Measurements from ENCODE around the gene ELFN2. TPM values are rescaled to one million over a fixed set of nuclear protein-coding genes. Genes with fewer than 3 reads are reported as not detected.

Gene ELFN2
- total and polyA plus RNA-seq, 9 donors: 0.01 to 0.05 (median 0.03) TPM; not detected in 5

DNA sequence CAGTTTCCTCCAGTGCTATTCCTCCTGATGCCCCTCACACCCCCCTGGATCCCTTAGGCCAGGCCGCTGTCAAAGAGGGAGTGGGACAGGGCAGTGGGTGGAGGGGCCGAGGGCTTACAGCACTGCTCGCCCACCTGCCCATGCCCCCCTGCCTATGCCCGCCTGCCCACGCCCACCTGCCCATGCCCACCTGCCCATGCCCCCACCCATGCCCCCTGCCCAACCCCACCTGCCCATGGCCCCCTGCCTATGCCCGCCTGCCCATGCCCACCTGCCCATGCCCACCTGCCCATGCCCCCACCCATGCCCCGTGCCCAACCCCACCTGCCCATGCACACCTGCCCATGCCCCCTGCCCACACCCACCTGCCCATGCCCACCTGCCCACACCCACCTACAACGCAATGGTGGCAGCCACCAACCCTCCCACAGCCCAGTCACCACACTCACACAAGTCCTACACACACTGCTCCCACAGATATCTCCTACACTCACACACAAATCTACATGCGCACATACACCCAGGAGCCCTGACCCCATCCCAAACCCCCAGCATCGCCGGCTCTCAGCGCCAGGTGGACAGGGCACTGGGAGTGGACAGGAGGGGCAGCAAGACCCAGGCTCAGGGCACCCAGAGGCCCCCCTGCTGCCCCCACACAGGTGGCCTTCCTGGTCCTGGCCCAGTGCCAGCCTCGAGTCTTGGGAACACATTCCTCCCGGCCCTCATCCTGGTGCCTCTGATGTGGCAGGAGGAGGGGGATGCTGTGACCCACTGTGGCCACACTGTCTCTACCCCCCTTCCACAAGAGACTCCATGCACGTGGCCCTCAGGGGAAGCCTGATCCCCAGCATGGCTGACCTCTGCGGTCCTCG lies 83.2 kb downstream of the ELFN2 start:
- intact Hi-C loops (cut with DNase I): no loop called here
- 46 to 53% (median 48%) methylated on average over 16 of the region's 17 CpGs for WGBS, 3 donors
- Histone ChIP-seq H3K27me3 (no peaks in the 10 kb centered on the region), H3K9me3 (no peaks in the 10 kb centered on the region), H3K4me3 (no peak overlapping the region), H3K27ac (no peak overlapping the region), H3K4me1 (ENCODE audit: insufficient read depth) (peaks cover 10% of the 10 kb centered on the region), H3K36me3 (no peaks in the 10 kb centered on the region)
- TF ChIP-seq, protein P1, sequence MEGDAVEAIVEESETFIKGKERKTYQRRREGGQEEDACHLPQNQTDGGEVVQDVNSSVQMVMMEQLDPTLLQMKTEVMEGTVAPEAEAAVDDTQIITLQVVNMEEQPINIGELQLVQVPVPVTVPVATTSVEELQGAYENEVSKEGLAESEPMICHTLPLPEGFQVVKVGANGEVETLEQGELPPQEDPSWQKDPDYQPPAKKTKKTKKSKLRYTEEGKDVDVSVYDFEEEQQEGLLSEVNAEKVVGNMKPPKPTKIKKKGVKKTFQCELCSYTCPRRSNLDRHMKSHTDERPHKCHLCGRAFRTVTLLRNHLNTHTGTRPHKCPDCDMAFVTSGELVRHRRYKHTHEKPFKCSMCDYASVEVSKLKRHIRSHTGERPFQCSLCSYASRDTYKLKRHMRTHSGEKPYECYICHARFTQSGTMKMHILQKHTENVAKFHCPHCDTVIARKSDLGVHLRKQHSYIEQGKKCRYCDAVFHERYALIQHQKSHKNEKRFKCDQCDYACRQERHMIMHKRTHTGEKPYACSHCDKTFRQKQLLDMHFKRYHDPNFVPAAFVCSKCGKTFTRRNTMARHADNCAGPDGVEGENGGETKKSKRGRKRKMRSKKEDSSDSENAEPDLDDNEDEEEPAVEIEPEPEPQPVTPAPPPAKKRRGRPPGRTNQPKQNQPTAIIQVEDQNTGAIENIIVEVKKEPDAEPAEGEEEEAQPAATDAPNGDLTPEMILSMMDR (IDR thresholded peaks at IDR 0.05): no peak
- no peak for TF ChIP-seq POLR2A (IDR thresholded peaks at IDR 0.05)
- no peak for TF ChIP-seq EP300 (IDR thresholded peaks at IDR 0.05)
- DNase-seq: peak in 2 of 5 donors; percentile 33 to 45

DNA sequence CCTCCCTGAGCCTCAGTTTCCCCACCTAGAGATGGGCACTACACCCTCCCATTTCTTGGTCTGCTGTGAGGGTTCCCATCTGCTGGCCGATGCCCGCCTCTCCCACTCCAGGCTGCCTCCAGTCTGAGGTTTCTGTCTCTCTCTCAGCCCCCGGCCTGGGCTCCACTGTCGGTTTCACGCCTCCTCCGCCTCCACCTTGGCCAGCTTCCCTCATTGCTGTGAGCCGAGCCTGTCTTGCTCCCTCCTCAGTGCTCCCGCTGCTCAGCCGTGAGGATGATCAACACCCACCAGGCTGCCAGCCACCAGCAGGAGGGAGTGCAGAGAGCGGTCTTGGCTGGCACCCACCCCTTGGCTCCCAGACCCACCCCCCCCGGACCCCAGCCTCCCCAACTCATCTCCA lies 83.9 kb downstream of the ELFN2 start:
- H3K9me3 ChIP-seq: no peaks in the 10 kb centered on the region
- H3K4me3 ChIP-seq: no peak overlapping the region
- H3K4me1 ChIP-seq (ENCODE audit: insufficient read depth): peaks cover 10% of the 10 kb centered on the region
- WGBS, 3 donors: 21 to 28% (median 27%) methylated on average over 11 of the region's 11 CpGs
- intact Hi-C loops (cut with DNase I): no loop called here
- H3K27me3 ChIP-seq: no peaks in the 10 kb centered on the region
- H3K27ac ChIP-seq: no peak overlapping the region
- no peak for TF ChIP-seq EP300 (IDR thresholded peaks at IDR 0.05)
- no peak for TF ChIP-seq POLR2A (IDR thresholded peaks at IDR 0.05)
- TF ChIP-seq, protein P1 (IDR thresholded peaks at IDR 0.05): no peak
- no peak for DNase-seq
- no peaks in the 10 kb centered on the region for H3K36me3 ChIP-seq

DNA sequence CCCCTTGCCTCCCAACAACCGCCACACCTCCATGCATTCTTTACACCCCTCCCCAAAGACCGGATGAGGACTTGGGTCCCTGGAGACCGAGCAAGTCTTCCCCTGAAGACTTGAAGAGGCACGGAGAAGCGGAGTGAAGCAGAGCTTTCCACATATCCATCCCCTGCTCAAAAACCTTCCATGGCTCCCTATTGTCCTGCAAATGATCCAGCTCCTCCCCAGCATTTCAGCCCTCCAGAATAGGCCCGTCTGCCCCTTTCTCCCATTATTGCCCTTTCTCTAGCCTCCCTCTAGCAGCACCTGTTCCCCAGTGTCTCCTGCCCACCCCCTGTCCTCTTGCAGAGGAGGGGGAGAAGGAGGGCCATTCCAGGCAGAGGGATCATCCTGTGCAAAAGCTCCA lies 85.2 kb downstream of the ELFN2 start:
- no peak for DNase-seq
- Histone ChIP-seq H3K27ac (no peak overlapping the region), H3K4me1 (ENCODE audit: insufficient read depth) (peaks cover 10% of the 10 kb centered on the region), H3K36me3 (no peaks in the 10 kb centered on the region), H3K27me3 (no peaks in the 10 kb centered on the region), H3K9me3 (no peaks in the 10 kb centered on the region), H3K4me3 (no peak overlapping the region)
- TF ChIP-seq EP300 (IDR thresholded peaks at IDR 0.05): no peak
- TF ChIP-seq POLR2A (IDR thresholded peaks at IDR 0.05): no peak
- TF ChIP-seq, protein P1 (IDR thresholded peaks at IDR 0.05): no peak
- WGBS, 3 donors: 77 to 96% (median 85%) methylated on average over 6 of the region's 6 CpGs
- intact Hi-C loops (cut with DNase I): no loop called here

DNA sequence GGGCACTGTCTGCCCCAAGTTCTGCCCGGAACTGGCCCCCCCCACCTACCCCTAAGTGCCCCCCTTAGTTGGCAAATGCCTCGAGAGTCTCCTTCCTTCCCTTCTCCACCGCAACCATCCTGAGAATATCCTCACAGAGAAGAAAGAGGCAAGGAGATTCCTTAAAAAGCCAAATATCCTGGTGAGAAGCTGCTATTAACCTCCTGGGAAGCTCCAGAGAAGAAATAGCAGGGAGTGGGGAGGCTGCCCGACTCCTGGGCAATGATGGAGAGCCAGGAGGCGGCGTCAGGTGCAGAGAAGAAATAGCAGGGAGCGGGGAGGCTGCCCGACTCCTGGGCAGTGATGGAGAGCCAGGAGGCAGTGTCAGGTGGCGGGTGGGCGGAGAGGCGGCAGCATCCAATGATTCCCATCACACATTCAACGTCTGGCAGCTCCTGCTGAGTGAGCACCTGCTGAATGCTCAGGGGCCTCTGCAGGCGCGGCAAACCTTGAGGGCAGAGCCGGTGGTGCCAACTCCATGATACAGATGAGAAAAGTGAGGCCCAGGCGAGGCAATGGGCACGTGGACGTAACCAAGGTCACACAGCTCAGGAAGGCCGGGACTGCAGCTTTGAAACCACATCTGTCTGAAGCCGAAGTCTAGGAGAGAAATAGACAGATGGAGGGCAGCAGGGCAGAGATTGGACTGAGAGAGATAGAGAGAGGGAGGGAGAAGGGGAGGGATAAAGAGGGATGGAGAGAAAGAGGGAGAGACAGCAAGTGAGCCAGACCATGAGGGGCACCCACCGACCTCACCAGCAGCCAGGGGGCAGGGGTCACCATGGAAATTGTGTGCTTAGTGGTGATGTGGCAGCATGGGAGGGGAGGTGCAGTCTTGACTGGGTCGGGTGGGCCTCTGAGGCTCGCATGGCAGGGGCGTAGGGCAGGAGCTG lies 86.7 kb downstream of the ELFN2 start:
- no peak overlapping the region for H3K27ac ChIP-seq
- no peak overlapping the region for H3K4me3 ChIP-seq
- H3K9me3 ChIP-seq: no peaks in the 10 kb centered on the region
- no peak for DNase-seq
- no peaks in the 10 kb centered on the region for H3K27me3 ChIP-seq
- H3K36me3 ChIP-seq: no peaks in the 10 kb centered on the region
- H3K4me1 ChIP-seq (ENCODE audit: insufficient read depth): no peaks in the 10 kb centered on the region
- TF ChIP-seq, protein P1 (IDR thresholded peaks at IDR 0.05): no peak
- TF ChIP-seq EP300 (IDR thresholded peaks at IDR 0.05) (no peak), POLR2A (IDR thresholded peaks at IDR 0.05) (no peak)
- intact Hi-C loops (cut with DNase I): no loop called here
- WGBS, 3 donors: 36 to 53% (median 43%) methylated on average over 24 of the region's 24 CpGs
